Sigmoid colon (tissue), 7 donors: ENCODE measurements around the gene MND1. TPM values are rescaled to one million over a fixed set of nuclear protein-coding genes. Genes with fewer than 3 reads are reported as not detected.
A peak's percentile ranks its signal among the peaks of the same experiment; 100 is the strongest.

ENCODE experiments used
- DNase-seq: peaks from one replicate; pipeline ENCODE4 v3.0.0-alpha.2; 2019
- H3K27ac ChIP-seq, 4 donors: fragments of 200-600 bp; sonication (generic); one replicate each; pipeline ENCODE4 v1.5.1; 2016 to 2019; ENCODE audit warnings: mild to moderate bottlenecking in 1 of 4
- H3K27me3 ChIP-seq, 3 donors: fragments of 200-600 bp; sonication (generic); one replicate each; pipeline ENCODE4 v1.5.1; 2019; ENCODE audit warnings: mild to moderate bottlenecking in 1 of 3
- H3K36me3 ChIP-seq, 4 donors: fragments of 200-600 bp; sonication (generic); one replicate each; pipeline ENCODE4 v1.5.1; 2016 to 2019
- H3K4me1 ChIP-seq, 4 donors: fragments of 200-600 bp; sonication (generic); one replicate each; pipeline ENCODE4 v1.5.1; 2017 to 2019
- H3K4me3 ChIP-seq, 4 donors: fragments of 200-600 bp; sonication (generic); one replicate each; pipeline ENCODE4 v1.5.1; 2017 to 2019; ENCODE audit warnings: mild to moderate bottlenecking in 2 of 4, moderate library complexity in 1 of 4
- H3K9me3 ChIP-seq, 4 donors: fragments of 200-600 bp in 3 of 4; sonication (generic) in 3 of 4; one replicate each; pipeline versions ENCODE4 v1.5.1 to v1.6.1; 2013 to 2019
- EP300 ChIP-seq, 4 donors: sonication (generic); formaldehyde crosslinking; IDR thresholded peaks; one replicate each; pipeline ENCODE4 v1.6.1; 2017; ENCODE audit warnings: antibody characterized with exemption in 4 of 4
- POLR2A ChIP-seq, 2 donors: fragments of 450-650 bp; IDR thresholded peaks; one replicate each; pipeline ENCODE4 v1.6.1; 2016; ENCODE audit warnings: antibody characterized with exemption in 2 of 2, mild to moderate bottlenecking in 2 of 2, moderate library complexity in 2 of 2
- POLR2AphosphoS5 ChIP-seq, 4 donors: sonication (generic); formaldehyde crosslinking; IDR thresholded peaks; one replicate each; pipeline ENCODE4 v1.6.1; 2017; ENCODE audit warnings: antibody characterized with exemption in 4 of 4
- WGBS, 2 donors: extraction: QIAGEN DNeasy Blood & Tissue Kit; methylation state at CpG; one replicate each; pipeline ENCODE4 v1.1.7; 2013; 5-methylcytosine and 5-hydroxymethylcytosine counted together
- intact Hi-C: fragments of 100-400 bp; cut with DNase I; formaldehyde crosslinking; loops from one replicate; pipeline ENCODE4 v1.15.1; 2023
- polyA plus RNA-seq, 3 donors: library from polyadenylated mRNA; stranded (reverse); fragments of 200-250 nt; gene quantifications; one replicate each; pipeline ENCODE4 v1.2.3, GENCODE V29; 2013
- total RNA-seq, 4 donors: library from RNA; depleted of rRNA; stranded (reverse); fragments of >200 nt; gene quantifications; one replicate each; pipeline ENCODE4 v1.1.0, GENCODE V29; 2016
- TF ChIP-seq, protein P1 (sequence below), 4 experiments: fragments of 450-650 bp in 3 of 4; fragments of 200-600 bp in 1 of 4; IDR thresholded peaks; one replicate each; pipeline ENCODE4 v1.5.1; 2016 to 2019; ENCODE audit warnings: antibody characterized with exemption in 4 of 4, mild to moderate bottlenecking in 3 of 4, moderate library complexity in 2 of 4
- donor health status: healthy with polysubstance abuse.
- donor health status: Bipolar disorder and iron deficiency.
- donor health status: healthy.

MND1 gene
- total and polyA plus RNA-seq, 7 donors, result 2.4 to 7.1 (median 4.0) TPM; not detected in 3

DNA sequence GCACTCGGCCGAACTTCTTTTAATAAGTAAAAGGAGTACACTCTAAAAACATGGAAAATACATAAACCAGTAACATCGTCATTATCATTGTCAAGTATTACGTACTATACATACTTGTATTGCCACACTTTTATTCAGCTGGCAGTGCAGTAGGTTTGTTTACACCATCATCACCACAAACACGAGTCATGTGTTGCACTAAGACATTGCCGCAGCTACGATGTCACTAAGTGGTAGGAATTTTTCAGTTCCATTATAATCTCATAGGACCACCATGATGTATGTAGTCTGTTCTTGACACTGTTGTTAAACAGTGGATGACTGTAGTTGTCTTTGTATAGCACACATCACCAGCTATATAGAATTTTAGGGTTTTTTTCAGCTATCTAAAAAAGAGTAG lies 73.6 kb downstream of the MND1 start:
- WGBS, 2 donors, result 93 to 94% methylated on average over 7 of the region's 7 CpGs
- Histone ChIP-seq H3K27me3 (no peaks in the 10 kb centered on the region), H3K4me1 (peaks cover 0 to 6% (median 2%) of the 10 kb centered on the region in 4 donors), H3K36me3 (no peaks in the 10 kb centered on the region), H3K27ac (no peak overlapping the region), H3K9me3 (no peaks in the 10 kb centered on the region), H3K4me3 (no peak overlapping the region)
- intact Hi-C loops, result no loop called here
- no peak for TF ChIP-seq POLR2AphosphoS5 (IDR thresholded peaks at IDR 0.05)
- TF ChIP-seq POLR2A (IDR thresholded peaks at IDR 0.05), result no peak
- TF ChIP-seq, protein P1, sequence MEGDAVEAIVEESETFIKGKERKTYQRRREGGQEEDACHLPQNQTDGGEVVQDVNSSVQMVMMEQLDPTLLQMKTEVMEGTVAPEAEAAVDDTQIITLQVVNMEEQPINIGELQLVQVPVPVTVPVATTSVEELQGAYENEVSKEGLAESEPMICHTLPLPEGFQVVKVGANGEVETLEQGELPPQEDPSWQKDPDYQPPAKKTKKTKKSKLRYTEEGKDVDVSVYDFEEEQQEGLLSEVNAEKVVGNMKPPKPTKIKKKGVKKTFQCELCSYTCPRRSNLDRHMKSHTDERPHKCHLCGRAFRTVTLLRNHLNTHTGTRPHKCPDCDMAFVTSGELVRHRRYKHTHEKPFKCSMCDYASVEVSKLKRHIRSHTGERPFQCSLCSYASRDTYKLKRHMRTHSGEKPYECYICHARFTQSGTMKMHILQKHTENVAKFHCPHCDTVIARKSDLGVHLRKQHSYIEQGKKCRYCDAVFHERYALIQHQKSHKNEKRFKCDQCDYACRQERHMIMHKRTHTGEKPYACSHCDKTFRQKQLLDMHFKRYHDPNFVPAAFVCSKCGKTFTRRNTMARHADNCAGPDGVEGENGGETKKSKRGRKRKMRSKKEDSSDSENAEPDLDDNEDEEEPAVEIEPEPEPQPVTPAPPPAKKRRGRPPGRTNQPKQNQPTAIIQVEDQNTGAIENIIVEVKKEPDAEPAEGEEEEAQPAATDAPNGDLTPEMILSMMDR (IDR thresholded peaks at IDR 0.05), result no peak
- TF ChIP-seq EP300 (IDR thresholded peaks at IDR 0.05), result no peak
- DNase-seq, result no peak

DNA sequence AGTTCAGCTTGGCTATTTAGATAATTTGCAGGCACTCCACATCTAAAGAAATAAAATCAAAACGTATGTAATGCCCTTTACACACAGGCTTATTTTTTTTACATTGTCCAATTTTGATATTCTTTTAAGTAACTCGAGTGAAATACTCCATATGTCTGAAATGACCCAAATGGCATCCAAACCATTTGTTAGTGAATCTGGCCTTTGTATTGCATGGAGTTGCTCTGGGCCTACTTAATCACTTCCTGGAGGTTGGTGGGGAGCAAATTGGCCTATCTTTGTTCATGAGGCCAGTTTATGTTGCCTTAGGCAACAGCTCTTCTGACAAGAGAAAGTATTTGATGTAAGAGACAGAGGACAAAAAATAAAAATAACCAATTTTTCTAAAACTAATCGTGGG lies 74.1 kb downstream of the MND1 start:
- 82 to 83% methylated on average over 3 of the region's 3 CpGs for WGBS, 2 donors
- intact Hi-C loops, result no loop called here
- TF ChIP-seq POLR2A (IDR thresholded peaks at IDR 0.05) (no peak), EP300 (IDR thresholded peaks at IDR 0.05) (no peak), POLR2AphosphoS5 (IDR thresholded peaks at IDR 0.05) (no peak)
- TF ChIP-seq, protein P1 (IDR thresholded peaks at IDR 0.05), result no peak
- Histone ChIP-seq H3K27me3 (no peaks in the 10 kb centered on the region), H3K4me3 (no peak overlapping the region), H3K27ac (peak overlapping the region in 2 of 4 donors; percentile 28 to 32), H3K4me1 (peaks cover 0 to 6% (median 2%) of the 10 kb centered on the region in 4 donors), H3K9me3 (no peaks in the 10 kb centered on the region), H3K36me3 (no peaks in the 10 kb centered on the region)
- DNase-seq, result no peak

DNA sequence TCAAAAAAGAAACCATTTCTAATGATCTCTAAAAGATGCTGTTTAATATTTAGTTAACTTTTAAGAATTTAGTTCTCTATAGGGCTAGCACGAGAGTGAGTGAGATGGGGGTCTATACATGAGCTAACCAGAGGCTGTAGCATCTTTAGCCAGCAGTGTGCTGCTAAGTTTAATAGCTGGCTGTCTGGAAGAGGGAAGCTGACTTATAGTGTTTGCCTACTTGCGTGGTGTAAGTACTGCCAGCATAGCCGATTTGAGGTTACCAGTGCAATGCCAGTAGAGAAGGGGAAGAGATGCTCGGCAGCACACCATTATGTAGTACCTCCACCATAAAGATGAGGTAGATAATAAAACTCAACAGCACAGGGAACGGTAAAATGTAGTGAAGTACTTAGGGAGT lies 74.5 kb downstream of the MND1 start:
- peaks cover 0 to 6% (median 2%) of the 10 kb centered on the region in 4 donors for H3K4me1 ChIP-seq
- intact Hi-C loops, result no loop called here
- no peaks in the 10 kb centered on the region for H3K9me3 ChIP-seq
- WGBS, 2 donors, result 73 to 84% methylated on average over 5 of the region's 5 CpGs
- no peaks in the 10 kb centered on the region for H3K27me3 ChIP-seq
- DNase-seq, result no peak
- no peak for TF ChIP-seq POLR2AphosphoS5 (IDR thresholded peaks at IDR 0.05)
- TF ChIP-seq, protein P1 (IDR thresholded peaks at IDR 0.05), result no peak
- TF ChIP-seq POLR2A (IDR thresholded peaks at IDR 0.05), result no peak
- no peak for TF ChIP-seq EP300 (IDR thresholded peaks at IDR 0.05)
- H3K27ac ChIP-seq, result peak overlapping the region in 2 of 4 donors; percentile 28 to 32
- H3K4me3 ChIP-seq, result no peak overlapping the region
- no peaks in the 10 kb centered on the region for H3K36me3 ChIP-seq

DNA sequence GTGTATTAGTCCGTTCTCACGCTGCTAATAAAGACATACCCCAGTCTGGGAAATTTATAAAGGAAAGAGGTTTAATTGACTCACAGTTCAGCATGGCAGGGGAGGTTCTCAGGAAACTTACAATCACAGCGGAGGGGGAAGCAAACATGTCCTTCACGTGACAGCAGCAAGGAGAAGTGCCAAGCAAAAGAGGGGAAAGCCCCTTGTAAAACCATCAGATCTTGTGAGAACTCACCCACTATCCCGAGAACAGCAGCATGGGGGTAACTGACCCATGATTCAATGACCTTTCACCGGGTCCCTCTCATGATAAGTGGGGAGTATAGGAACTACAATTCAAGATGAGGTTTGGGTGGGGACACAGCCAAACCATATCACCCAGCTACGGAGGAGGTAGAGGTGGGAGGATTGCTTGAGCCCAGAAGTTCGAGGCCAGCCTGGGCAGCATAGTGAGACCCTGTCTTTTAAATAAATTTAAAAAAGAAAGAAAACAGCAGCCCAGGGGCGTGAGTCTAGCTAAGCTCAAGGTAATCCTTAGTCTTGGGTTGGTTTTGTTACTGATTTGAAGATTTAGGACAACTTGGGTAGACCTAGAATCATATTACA lies 75.3 kb downstream of the MND1 start:
- Histone ChIP-seq H3K4me3 (no peak overlapping the region), H3K4me1 (peaks cover 0 to 6% (median 2%) of the 10 kb centered on the region in 4 donors), H3K36me3 (no peaks in the 10 kb centered on the region), H3K9me3 (no peaks in the 10 kb centered on the region), H3K27me3 (no peaks in the 10 kb centered on the region), H3K27ac (peak overlapping the region in 1 of 4 donors; percentile 28)
- no peak for TF ChIP-seq POLR2A (IDR thresholded peaks at IDR 0.05)
- 71 to 85% methylated on average over 9 of the region's 9 CpGs for WGBS, 2 donors
- intact Hi-C loops, result no loop called here
- DNase-seq, result no peak

DNA sequence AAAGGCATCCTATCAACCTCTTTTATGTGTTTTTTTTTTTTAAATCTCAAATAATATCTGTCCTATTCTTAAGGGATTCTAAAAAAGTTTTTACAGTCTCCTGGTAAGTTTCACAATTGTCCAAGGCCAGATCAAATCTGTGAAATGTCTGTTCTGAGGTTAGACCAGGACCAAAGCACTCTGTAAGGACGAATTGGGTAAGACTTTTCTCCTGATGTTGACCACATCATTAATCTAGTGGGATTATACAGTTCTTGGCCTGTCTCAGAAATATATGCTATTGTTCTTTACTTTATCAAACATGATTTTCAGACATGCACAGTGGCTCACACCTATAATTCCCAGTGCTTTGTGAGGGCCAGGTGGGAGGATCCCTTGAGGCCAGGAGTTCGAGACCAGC lies 75.9 kb downstream of the MND1 start:
- TF ChIP-seq POLR2A (IDR thresholded peaks at IDR 0.05) (no peak), POLR2AphosphoS5 (IDR thresholded peaks at IDR 0.05) (no peak), EP300 (IDR thresholded peaks at IDR 0.05) (no peak)
- TF ChIP-seq, protein P1 (IDR thresholded peaks at IDR 0.05), result no peak
- Histone ChIP-seq H3K4me1 (peaks cover 0 to 6% (median 2%) of the 10 kb centered on the region in 4 donors), H3K4me3 (no peak overlapping the region), H3K36me3 (no peaks in the 10 kb centered on the region), H3K27ac (no peak overlapping the region), H3K9me3 (no peaks in the 10 kb centered on the region), H3K27me3 (no peaks in the 10 kb centered on the region)
- WGBS, 2 donors, result 93 to 95% methylated on average over 2 of the region's 2 CpGs
- no peak for DNase-seq
- intact Hi-C loops, result no loop called here
